ENCODE results near the gene PTPN1. TPM values are rescaled to one million over a fixed set of nuclear protein-coding genes. Genes with fewer than 3 reads are reported as not detected.

PTPN1 gene
- total RNA-seq, 1 experiment from 2014 or later = 30.8 TPM

- H3K36me3 Mint-ChIP-seq (ENCODE audit: insufficient read depth in 1 of 3, low read depth in 3 of 3) = no peaks in the 10 kb centered on the region
- H2BK20ac ChIP-seq (ENCODE audit: low read depth, low read length, poor library complexity, severe bottlenecking) = no peak overlapping the region
- no peaks in the 10 kb centered on the region for H3K79me1 ChIP-seq (ENCODE audit: insufficient read depth, low read depth, low read length, poor library complexity, severe bottlenecking)
- H3K79me2 ChIP-seq (ENCODE audit: insufficient read depth, low read length) = no peaks in the 10 kb centered on the region
- no peak overlapping the region for H2AK5ac ChIP-seq (ENCODE audit: insufficient read length, low read length)
- H3K27me3 ChIP-seq (ENCODE audit: insufficient read depth, low read length) = no peaks in the 10 kb centered on the region
- no peak overlapping the region for H3K4me3 Mint-ChIP-seq
- no peak overlapping the region for H3K18ac ChIP-seq (ENCODE audit: insufficient read length, low read depth, low read length)
- no CpG with 5 or more reads among the region's 12 CpGs for WGBS (ENCODE audit: extremely low coverage, insufficient read length, low lambda C conversion rate)
- H3K4me2 ChIP-seq (ENCODE audit: insufficient read depth, insufficient read length, low read length) = no peak overlapping the region
- H4K20me1 ChIP-seq (ENCODE audit: control insufficient read depth, insufficient read depth, insufficient read length) = no peaks in the 10 kb centered on the region
- no peak for DNase-seq
- H3K27ac ChIP-seq (ENCODE audit: insufficient read length, low read depth, low read length) = no peak overlapping the region
- no peaks in the 10 kb centered on the region for H3K4me1 ChIP-seq (ENCODE audit: insufficient read depth, low read length)
- H2BK5ac ChIP-seq (ENCODE audit: insufficient read length, low read length) = no peak overlapping the region
- 0 out of 7 replicates have a peak overlapping the region, but pooled peaks of 1 of the 3 experiments have one; percentile 61 for H3K27ac Mint-ChIP-seq
- no peaks in the 10 kb centered on the region; a peak in 2 of 4 replicates for H3K4me1 Mint-ChIP-seq
- no peak overlapping the region for H3K4ac ChIP-seq (ENCODE audit: low read depth, low read length)
- H3K9me3 Mint-ChIP-seq = no peaks in the 10 kb centered on the region
- no peak overlapping the region for H4K91ac ChIP-seq (ENCODE audit: insufficient read length, low read depth, low read length)
- no peak overlapping the region for H4K8ac ChIP-seq (replicated peaks; ENCODE audit: insufficient read length, low read depth, low read length)
- TF ChIP-seq CTCF (conservative IDR thresholded peaks at IDR 0.05) = no peak
- H3K9ac ChIP-seq (ENCODE audit: extremely low read depth, insufficient read length, low read length) = no peak overlapping the region
- no peak overlapping the region for H3K14ac ChIP-seq (ENCODE audit: insufficient read depth, low read length)
- no peak overlapping the region for H4K5ac ChIP-seq (ENCODE audit: insufficient read length, low read depth, low read length)
- H2AFZ ChIP-seq (ENCODE audit: low read length) = no peak overlapping the region
- H2BK12ac ChIP-seq (ENCODE audit: insufficient read length, low read depth, low read length) = no peak overlapping the region
- peaks cover 3% of the 10 kb centered on the region; the same call in 1 of the 2 replicates for H3K27me3 Mint-ChIP-seq (ENCODE audit: low read depth)
- H3K23me2 ChIP-seq (ENCODE audit: insufficient read length, low read depth, low read length, poor library complexity, severe bottlenecking) = no peaks in the 10 kb centered on the region
- no peak overlapping the region for H2BK120ac ChIP-seq (ENCODE audit: low read depth, low read length, poor library complexity, severe bottlenecking)
- H3K23ac ChIP-seq (ENCODE audit: insufficient read length, low read depth, low read length) = no peak overlapping the region
- no peak overlapping the region for H3T11ph ChIP-seq (ENCODE audit: low read length)
- H3K9me3 ChIP-seq (ENCODE audit: control insufficient read depth, low read depth, low read length) = no peaks in the 10 kb centered on the region
- H2BK15ac ChIP-seq (ENCODE audit: low read depth, low read length) = no peak overlapping the region
- no peak overlapping the region for H3K56ac ChIP-seq (ENCODE audit: insufficient read length, low read depth, low read length)
Observed at GRCh38 chr20:50501972-50502745, 8.0 kb upstream of the PTPN1 start.
